GM21825 (cell line): ENCODE results near the gene DNASE1L2.
A peak's percentile ranks its signal among the peaks of the same experiment; 100 is the strongest.
"Not testable (repeated sequence)": the region's sequence is repeated elsewhere in the genome, so short reads cannot be mapped to it uniquely, and the experiment has no call there.

Experiments used
- ATAC-seq: cut with Tn5 transposase; IDR thresholded peaks from one replicate; pipeline ENCODE4 v1.9.1; 2021; ENCODE audit warnings: mild to moderate bottlenecking, moderate library complexity; ENCODE audit not compliant: unreplicated experiment

DNASE1L2 gene

DNA sequence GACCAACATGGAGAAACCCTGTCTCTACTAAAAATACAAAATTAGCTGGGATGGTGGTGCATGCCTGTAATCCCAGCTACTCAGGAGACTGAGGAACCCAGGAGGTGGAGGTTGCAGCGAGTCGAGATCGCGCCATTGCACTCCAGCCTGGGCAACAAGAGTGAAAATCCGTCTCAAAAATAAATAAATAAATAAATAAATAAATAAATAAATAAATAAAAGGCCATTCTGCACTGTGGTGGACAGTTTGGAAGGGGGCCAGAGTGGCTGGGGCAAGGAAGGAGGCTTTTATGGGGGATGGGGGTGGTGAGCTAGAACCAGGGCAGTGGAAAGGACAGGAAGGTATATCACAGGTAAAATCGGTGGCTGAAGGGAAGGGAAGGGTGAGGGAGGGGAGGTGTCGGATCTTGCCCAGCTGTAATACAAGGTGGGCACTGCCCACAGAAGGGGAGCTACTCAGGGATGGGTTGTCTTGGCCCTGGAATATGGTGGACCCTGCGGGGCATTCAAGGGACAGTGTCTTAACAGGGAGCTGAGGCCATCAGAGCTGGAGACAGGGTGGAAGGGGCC lies 33.0 kb upstream of the DNASE1L2 start:
- not testable (repeated sequence) for ATAC-seq

- no peak for ATAC-seq
Observed at GRCh38 chr16:2204416-2205103, 31.7 kb upstream of the DNASE1L2 start.

GRCh38 chr16:2205104-2205966 lies 30.9 kb upstream of the DNASE1L2 start, which contains the start of gene MLST8:
Gene MLST8 (plus strand): TSS chr16:2205454. CDS start chr16:2206086, 632 bp downstream.
- peak; percentile 53 for ATAC-seq

- peak; percentile 13 for ATAC-seq
Observed at GRCh38 chr16:2205967-2206313, 30.3 kb upstream of the DNASE1L2 start.

DNA sequence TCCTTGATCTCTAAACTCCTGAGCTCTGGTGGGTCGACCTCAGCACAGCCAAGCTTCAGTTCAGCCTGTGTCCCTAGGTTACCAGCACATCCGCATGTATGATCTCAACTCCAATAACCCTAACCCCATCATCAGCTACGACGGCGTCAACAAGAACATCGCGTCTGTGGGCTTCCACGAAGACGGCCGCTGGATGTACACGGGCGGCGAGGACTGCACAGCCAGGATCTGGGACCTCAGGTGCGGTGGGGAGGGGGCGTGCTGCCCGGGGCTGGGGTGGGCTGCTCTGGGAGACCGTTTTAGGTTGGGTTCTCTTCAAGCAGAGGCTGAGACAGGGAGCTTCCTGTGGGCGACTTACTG lies 29.8 kb upstream of the DNASE1L2 start:
- ATAC-seq, result peak; percentile 2

GRCh38 chr16:2206780-2207433 lies 29.3 kb upstream of the DNASE1L2 start:
- no peak for ATAC-seq

DNA sequence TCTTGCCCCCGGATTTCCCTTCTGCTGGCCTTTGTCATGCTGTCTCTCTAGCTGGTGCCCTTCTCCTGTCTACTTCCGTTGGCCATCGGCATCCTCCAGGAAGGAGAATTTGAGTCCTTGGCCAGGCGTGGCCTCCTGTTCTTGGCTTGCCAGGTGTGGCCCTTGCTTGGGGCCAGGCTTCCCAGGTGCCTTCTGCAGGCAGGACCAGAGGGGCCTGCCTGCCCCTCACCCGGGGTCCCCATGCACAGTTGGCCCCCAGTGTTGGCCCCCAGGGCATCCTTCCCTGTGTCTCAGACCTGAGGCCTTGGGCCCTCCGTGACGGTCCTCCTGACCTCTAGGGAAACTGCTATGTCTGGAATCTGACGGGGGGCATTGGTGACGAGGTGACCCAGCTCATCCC lies 28.4 kb upstream of the DNASE1L2 start:
- no peak for ATAC-seq

DNA sequence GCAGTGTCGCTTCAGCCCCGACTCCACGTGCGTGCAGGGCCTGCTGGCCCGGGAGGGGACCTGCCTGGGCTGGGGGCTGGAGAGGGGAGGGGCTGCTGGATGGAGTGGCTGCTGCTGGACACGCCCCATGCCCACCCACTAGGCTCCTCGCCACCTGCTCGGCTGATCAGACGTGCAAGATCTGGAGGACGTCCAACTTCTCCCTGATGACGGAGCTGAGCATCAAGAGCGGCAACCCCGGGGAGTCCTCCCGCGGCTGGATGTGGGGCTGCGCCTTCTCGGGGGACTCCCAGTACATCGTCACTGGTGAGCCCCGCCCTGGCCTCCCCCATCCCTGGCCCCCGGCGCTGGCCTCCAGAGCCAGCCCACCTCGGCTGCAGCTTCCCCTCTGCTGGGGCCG lies 27.9 kb upstream of the DNASE1L2 start:
- ATAC-seq, result no peak

DNA sequence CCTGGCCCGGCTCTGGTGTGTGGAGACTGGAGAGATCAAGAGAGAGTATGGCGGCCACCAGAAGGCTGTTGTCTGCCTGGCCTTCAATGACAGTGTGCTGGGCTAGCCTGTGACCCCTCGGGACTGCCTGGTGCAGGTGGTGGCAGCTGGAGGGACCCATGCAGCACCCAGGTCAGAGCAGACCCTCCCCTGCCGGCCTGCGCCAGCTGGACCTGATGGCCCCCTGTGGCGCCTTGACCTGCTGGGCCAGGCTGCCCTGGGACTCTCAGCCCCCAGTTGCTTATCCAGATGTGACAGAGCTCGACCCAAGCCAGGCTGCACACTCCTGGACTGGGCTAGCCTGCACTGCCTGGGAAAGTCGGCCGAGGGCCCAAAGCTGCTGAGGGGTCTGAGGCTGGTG lies 27.5 kb upstream of the DNASE1L2 start:
- ATAC-seq, result no peak

DNA sequence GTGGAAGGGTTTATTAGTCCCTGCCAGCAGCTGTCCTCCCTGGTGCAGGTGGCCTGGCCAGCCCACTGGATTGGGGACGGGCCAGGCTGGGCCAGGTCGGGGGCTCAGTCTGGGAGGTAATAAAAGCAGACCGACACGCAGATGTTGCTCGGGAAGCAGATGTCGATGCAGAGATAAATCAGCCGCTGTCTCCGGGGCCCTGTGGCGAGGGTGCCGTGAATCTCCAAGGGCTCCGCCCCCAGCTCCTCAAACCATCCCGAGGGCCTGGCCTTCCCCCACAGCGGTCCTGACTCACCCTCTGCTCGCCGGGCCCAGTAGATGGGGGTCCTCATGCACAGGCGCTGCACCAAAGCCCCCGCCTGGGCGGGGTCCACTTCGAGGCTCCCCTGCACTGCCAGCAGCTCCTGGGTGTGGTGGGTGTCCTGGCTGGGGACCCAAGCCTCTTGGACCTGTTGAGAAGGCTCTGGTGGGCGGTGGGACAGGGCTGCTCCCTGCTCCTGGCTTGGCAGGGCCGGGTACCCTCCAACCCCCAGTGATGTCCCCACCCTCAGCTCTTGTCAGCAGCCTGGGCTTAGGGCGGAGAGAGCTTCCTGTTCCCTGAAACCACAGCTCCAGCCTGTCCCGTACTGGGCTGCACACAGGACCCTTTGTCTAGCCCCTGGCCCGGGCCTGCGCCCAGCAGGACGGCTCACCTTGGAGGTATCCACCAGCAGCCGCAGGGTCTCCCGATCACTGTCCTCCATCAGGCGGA lies 26.8 kb upstream of the DNASE1L2 start:
- no peak for ATAC-seq

GRCh38 chr16:2210009-2210332 lies 26.3 kb upstream of the DNASE1L2 start:
- no peak for ATAC-seq

GRCh38 chr16:2210386-2211365 lies 25.6 kb upstream of the DNASE1L2 start, which contains the start of gene BRICD5:
Gene BRICD5 (minus strand): TSS chr16:2210863. CDS start chr16:2210833, 30 bp downstream.
- ATAC-seq, result no peak

GRCh38 chr16:2211923-2212347 lies 24.3 kb upstream of the DNASE1L2 start:
- no peak for ATAC-seq

DNA sequence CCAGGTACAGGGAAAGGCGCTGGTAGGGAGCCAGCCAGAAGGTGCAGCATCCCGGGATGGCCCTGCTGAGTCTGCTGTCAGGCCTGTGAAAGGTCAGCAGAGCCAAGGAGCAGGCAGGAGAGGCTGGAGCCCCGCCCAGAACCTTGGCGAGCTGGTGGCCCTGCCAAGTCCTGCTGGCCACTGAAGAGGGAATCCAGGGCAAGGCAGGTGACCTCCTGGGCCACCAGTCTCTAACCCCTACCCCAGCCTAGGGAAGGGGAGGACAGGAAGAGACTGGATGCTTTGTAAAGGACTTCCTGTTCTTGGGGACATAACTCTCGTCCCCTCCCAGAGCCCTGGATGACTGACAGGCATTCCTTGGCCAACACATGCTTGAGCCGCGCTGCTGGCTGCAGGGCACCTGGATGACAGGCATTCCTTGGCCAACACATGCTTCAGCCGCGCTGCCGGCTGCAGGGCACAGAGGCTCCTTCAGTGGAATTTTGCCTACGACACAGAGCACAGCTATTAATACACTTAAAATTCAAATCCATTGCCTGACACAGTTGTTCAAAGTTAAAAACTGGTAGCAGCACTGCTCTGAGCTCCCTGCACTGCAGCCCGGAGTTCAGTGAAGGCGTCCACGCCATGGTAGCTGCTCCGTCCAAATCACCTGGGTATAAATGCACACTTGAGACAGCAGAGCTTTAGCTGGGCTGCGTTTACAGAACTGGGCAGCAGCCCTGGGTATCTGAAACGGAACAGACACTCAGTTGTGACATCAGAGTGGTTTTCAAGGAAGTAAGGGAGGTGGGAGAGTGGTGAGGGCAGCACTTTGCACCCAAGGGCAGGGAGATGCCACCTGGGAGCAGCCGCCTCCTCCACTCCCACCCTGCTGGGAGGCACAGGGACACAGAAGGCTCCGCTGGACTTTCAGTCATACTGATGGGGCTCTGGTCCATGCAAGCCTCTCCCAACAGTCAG lies 23.6 kb upstream of the DNASE1L2 start:
- ATAC-seq, result no peak

DNA sequence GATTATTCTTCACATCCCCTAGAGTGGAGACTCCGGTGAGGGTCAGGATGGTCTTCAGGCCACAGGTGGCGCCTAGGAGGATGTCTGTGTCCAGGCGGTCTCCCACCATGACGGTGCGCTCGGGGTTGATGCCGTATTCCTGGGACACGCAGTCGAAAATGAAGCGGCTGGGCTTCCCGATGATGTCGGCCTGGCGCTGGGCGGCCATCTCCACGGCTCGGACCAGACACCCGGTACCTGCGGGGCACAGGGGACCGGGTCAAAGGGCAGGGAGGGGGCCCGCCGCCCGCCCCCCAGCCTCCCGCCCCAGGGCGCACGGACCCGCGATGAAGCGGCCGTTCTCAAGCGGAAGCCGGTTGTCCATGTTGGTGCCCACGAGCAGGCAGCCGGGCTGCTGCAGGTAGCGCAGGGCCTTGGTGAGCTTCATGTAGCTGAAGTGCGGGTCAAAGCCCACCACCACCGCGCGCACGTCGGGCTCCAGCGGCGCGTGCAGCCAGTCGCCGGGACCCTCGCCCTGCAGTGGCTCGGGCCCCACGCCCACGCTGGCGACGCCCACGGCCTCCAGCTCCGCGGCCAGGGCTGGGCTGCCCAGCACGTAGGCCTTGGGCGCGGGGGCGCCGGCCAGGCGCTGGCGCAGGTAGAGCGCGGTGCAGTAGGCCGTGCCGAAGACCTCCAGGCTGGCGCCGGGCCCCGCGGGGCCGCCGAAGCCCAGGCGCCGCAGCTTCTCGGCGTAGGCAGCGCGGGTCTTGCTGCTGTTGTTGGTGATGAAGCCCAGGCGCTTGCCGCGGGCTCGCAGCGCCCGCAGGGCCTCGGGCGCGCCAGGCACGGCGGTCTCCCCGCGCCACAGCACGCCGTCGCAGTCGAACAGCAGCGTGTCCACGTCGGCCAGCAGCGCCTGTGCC lies 22.2 kb upstream of the DNASE1L2 start:
- peak; percentile 5 for ATAC-seq

DNA sequence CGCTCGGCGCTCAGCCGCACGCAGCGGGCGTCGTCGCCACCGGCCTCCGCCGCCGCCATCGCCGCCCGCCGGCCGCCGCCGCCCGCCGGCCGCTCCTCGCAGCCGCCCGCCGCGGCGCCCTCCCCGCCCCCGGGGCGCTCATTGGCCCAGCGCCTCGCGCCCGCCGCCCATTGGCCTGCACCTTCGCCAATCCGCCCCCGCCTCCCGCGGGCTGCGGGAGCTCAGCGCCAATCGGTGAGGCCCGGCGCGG lies 21.6 kb upstream of the DNASE1L2 start, which contains the start of gene PGP:
Gene PGP (minus strand): TSS at position 122 of the 250 bp plus-strand sequence. CDS start 63 bp downstream, at position 59.
- peak; percentile 69 for ATAC-seq

DNA sequence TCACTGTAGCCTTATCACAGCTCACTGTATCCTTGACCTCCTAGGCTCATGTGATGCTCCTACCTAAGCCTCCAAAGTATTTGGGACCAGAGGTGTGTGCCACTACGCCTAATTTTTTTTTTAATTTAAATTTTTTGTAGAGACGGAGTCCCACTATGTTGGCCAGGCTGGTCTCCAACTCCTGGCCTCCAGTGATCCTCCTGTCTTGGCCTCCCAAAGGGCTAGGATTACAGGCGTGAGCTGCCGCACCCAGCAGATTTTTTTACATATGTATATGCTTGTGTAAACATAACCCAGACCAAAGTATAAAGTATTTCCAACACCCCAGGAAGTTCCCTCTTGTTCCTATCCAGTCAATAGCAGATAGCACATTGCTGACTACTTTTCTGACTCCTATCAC lies 19.9 kb upstream of the DNASE1L2 start:
- no peak for ATAC-seq
